Medulla oblongata (tissue), 1 donor: ENCODE data around the gene ZNF107.
"Not testable (repeated sequence)": the region's sequence is repeated elsewhere in the genome, so short reads cannot be mapped to it uniquely, and the experiment has no call there.

Source experiments
- DNase-seq: peaks from one replicate; pipeline ENCODE4 v3.0.0-alpha.2; 2015; ENCODE audit errors: extremely low spot score

The ZNF107 gene

GRCh38 chr7:64643566-64643965 is 22.4 kb upstream of the ZNF107 start:
- DNase-seq: no peak

- DNase-seq: no peak
Observed at GRCh38 chr7:64651203-64651602, 14.7 kb upstream of the ZNF107 start.

GRCh38 chr7:64651632-64652165 is 14.2 kb upstream of the ZNF107 start:
- DNase-seq: no peak

- no peak for DNase-seq
Observed at GRCh38 chr7:64653721-64654401, 12.1 kb upstream of the ZNF107 start.

GRCh38 chr7:64654796-64655548 is 11.0 kb upstream of the ZNF107 start:
- DNase-seq: no peak

GRCh38 chr7:64655811-64656210 is 10.1 kb upstream of the ZNF107 start:
- no peak for DNase-seq

- DNase-seq: no peak
Observed at GRCh38 chr7:64656489-64656888, 9.4 kb upstream of the ZNF107 start.

- not testable (repeated sequence) for DNase-seq
Observed at GRCh38 chr7:64662091-64662490, 3.8 kb upstream of the ZNF107 start.

GRCh38 chr7:64666663-64667050 is 724 bp downstream of the ZNF107 start:
- no peak for DNase-seq

- no peak for DNase-seq
Observed at GRCh38 chr7:64667311-64667710, 1.4 kb downstream of the ZNF107 start.

GRCh38 chr7:64672414-64672813 is 6.5 kb downstream of the ZNF107 start:
- no peak for DNase-seq

GRCh38 chr7:64685091-64685490 is 19.2 kb downstream of the ZNF107 start:
- DNase-seq: no peak

GRCh38 chr7:64685741-64686140 is 19.8 kb downstream of the ZNF107 start:
- DNase-seq: no peak

GRCh38 chr7:64686493-64687184 is 20.7 kb downstream of the ZNF107 start:
- DNase-seq: no peak

GRCh38 chr7:64687249-64687648 is 21.3 kb downstream of the ZNF107 start:
- no peak for DNase-seq

- no peak for DNase-seq
Observed at GRCh38 chr7:64688988-64689387, 23.1 kb downstream of the ZNF107 start.

GRCh38 chr7:64691831-64692230 is 25.9 kb downstream of the ZNF107 start:
- DNase-seq: no peak

GRCh38 chr7:64697863-64698262 is 31.9 kb downstream of the ZNF107 start:
- not testable (repeated sequence) for DNase-seq

- DNase-seq: no peak
Observed at GRCh38 chr7:64706625-64707292, 40.8 kb downstream of the ZNF107 start.

- DNase-seq: not testable (repeated sequence)
Observed at GRCh38 chr7:64717896-64718295, 52.0 kb downstream of the ZNF107 start.

- no peak for DNase-seq
Observed at GRCh38 chr7:64729089-64729848, 63.3 kb downstream of the ZNF107 start.
